Fibroblast of skin of abdomen (primary cell): ENCODE measurements around the gene DOCK3.

ENCODE experiments used
- DNase-seq: peaks from one replicate; pipeline ENCODE4 v3.0.0-alpha.2; 2013

Gene DOCK3

GRCh38 chr3:51391075-51391565 lies 716.4 kb downstream of the DOCK3 start, which contains the start of gene RBM15B:
RBM15B (plus strand) TSS chr3:51391285; CDS start chr3:51391400, 115 bp downstream.
- peak; percentile 97 for DNase-seq

GRCh38 chr3:51391566-51392354 lies 717.0 kb downstream of the DOCK3 start:
- DNase-seq = peak; percentile 22

DNA sequence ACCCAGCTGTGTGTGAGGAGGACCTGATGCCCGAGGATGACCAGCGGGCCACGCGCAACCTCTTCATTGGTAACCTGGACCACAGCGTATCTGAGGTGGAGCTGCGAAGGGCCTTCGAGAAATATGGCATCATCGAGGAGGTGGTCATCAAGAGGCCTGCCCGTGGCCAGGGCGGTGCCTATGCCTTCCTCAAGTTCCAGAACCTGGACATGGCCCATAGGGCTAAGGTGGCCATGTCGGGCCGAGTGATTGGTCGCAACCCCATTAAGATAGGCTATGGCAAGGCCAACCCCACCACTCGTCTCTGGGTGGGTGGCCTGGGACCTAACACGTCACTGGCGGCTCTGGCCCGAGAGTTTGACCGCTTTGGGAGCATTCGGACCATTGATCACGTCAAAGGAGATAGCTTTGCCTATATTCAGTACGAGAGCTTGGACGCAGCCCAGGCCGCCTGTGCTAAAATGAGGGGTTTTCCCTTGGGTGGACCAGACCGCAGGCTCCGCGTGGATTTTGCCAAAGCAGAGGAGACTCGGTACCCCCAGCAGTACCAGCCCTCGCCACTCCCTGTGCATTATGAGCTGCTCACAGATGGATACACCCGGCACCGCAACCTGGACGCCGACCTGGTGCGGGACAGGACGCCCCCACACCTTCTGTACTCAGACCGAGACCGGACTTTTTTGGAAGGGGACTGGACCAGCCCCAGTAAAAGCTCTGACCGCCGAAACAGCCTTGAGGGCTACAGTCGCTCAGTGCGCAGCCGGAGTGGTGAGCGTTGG lies 717.8 kb downstream of the DOCK3 start:
- no peak for DNase-seq

DNA sequence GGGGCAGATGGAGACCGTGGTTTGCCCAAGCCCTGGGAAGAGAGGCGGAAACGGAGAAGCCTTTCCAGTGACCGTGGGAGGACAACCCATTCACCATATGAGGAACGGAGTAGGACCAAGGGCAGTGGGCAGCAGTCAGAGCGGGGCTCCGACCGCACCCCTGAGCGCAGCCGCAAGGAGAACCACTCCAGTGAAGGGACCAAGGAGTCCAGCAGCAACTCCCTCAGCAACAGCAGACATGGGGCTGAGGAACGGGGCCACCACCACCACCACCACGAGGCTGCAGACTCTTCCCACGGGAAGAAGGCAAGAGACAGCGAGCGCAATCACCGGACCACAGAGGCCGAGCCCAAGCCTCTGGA lies 718.4 kb downstream of the DOCK3 start:
- DNase-seq = no peak

DNA sequence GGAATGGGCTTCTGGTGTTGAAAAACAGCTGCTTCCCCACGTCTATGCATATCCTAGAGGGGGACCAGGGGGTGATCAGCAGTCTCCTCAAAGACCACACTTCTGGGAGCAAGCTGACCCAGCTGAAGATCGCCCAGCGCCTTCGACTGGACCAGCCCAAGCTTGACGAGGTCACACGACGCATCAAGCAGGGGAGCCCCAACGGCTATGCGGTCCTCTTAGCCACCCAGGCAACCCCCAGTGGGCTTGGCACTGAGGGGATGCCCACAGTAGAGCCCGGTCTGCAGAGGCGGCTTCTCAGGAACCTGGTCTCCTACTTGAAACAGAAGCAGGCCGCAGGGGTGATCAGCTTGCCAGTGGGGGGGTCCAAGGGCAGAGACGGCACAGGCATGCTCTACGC lies 718.8 kb downstream of the DOCK3 start:
- no peak for DNase-seq

- no peak for DNase-seq
Measured at GRCh38 chr3:51394541-51394940, 719.8 kb downstream of the DOCK3 start.

GRCh38 chr3:51395493-51396213 lies 720.9 kb downstream of the DOCK3 start:
- no peak for DNase-seq

- no peak for DNase-seq
Measured at GRCh38 chr3:51396401-51396800, 721.7 kb downstream of the DOCK3 start.

GRCh38 chr3:51397392-51397791 lies 722.7 kb downstream of the DOCK3 start:
- no peak for DNase-seq

- no peak for DNase-seq
Measured at GRCh38 chr3:51398595-51399310, 724.0 kb downstream of the DOCK3 start.

DNA sequence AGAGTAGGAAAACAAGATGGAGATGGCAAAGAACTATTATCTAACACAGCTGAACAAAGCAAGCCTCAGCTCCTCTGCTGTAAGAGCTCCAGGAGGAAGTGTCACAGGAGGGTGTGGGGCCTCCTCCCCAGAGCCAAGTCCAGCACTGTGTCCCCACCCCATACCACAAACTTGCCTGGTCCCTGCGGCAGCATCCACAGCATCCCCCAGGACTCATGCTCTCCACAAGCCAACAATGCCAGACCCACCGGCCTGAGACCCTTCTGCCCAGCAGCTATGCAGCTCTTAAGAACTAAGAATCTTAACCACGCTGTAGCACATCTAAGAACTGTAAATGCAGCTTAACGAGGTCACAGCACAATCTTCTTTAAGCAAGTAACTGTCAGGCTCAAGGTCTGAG lies 725.4 kb downstream of the DOCK3 start:
- no peak for DNase-seq

DNA sequence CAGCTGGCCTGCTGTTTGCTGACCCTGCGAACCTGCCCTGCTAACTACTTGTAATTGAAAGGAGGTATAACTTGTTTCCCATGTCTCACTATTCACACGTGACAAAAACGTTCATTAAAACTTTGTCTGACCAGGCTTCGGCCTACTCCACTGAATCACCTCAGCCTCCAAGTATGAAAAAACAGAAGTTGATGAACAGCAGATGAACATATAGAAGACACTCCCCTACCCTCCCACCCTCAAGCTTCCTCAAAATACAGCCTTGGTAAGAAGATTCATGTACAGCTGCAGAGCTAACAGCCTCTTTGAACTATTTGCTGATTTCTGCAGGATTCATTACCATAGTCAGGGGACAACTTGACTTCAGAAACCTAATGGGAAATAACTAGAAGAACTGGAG lies 727.0 kb downstream of the DOCK3 start:
- no peak for DNase-seq

DNA sequence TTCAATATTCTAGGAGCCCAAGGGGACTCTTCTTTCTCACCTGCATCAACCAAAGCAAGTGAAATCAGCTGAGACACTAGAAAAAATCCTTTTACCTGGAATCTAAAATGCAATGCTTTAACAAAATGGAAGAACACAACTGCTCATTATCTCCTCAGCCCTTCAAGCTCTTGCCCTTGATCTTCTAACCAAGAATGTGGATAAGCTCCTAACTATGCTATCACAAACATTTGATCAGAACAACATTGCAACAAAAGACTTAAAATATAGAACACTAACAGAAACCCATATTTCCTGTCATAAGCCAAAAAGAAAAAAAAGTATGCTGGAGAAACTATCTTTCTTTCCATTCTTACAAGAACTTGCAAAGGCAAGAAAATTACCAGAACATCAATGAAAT lies 728.9 kb downstream of the DOCK3 start:
- DNase-seq = no peak

DNA sequence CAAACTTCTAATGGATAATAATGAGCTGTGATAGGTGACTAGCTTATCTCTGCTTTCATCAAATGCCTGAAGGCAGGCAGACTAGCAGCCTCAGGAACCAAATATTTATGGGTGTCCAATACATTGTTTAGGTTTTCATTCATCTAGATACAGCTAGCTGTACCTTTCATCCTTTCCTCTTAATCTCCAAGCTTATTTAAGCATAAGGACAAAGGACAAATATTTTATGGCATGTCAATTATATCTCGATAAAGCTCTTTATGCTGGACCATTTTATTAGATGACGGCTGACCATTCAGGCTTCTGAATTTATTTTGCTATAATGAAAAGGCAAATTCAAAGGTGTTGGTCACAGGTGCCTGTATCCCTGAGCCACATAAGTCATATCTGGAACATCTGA lies 733.3 kb downstream of the DOCK3 start:
- no peak for DNase-seq

GRCh38 chr3:51408813-51409212 lies 734.1 kb downstream of the DOCK3 start:
- no peak for DNase-seq

DNA sequence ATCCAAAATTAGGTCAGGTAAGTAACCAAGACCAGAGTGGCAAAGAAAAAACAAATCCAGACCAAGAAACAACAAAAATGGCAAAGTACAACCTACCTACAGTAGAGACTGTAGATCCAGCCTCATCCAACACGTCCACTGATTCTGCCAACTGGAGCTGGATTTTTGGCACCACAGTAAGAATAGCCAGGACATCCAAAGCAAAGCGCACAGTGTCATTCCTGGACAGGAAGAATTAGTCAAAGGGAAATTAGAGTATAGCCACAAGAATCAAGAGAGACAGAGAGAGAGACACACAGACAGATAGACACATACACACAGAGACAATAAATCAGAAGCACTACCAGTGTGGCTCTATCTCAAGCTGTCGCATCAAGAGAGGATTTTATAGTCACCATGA lies 747.5 kb downstream of the DOCK3 start:
- DNase-seq = no peak

- DNase-seq = no peak
Measured at GRCh38 chr3:51426921-51427320, 752.2 kb downstream of the DOCK3 start.

DNA sequence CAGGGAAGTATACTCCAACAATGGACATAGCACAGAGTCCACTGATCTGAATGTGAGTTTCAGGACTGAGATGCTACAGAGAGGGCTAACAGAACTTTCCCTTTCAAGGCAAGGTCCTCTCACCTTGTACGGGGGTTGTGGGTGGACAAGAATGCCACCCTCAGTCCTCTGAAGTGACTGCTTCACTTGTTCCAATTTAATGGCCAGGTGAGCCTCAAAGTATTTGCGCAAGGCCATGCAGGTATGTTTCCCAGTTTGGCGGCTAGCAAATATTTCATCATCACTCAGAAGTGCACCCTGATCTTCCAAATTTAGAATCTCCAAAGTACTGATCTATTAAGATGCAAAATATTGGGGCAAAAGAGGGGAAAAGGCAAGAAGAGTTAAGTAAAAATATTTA lies 754.4 kb downstream of the DOCK3 start:
- no peak for DNase-seq
